Measurements from ENCODE around the gene OPCML.

DNA sequence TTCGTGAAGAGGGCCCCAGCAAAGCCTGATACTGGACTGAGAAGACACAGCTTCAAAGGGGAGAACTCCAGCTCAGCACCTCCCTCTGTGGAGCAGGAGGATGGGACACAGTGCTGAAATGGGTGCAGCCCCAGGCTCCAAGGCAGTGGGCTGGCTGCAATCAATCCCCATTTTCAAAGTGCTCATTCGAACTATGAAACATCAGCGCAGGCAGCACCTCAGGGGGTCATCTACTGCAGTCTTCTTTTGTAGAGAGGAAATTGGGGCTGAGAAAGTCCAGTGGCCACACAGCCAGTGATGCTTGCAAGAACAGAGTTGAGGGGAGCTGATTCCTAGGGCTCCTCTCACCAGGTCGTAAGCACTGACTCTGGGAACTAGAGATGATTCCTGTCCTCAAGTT, 25.1 kb downstream of the OPCML start:
- TF ChIP-seq, protein P1, sequence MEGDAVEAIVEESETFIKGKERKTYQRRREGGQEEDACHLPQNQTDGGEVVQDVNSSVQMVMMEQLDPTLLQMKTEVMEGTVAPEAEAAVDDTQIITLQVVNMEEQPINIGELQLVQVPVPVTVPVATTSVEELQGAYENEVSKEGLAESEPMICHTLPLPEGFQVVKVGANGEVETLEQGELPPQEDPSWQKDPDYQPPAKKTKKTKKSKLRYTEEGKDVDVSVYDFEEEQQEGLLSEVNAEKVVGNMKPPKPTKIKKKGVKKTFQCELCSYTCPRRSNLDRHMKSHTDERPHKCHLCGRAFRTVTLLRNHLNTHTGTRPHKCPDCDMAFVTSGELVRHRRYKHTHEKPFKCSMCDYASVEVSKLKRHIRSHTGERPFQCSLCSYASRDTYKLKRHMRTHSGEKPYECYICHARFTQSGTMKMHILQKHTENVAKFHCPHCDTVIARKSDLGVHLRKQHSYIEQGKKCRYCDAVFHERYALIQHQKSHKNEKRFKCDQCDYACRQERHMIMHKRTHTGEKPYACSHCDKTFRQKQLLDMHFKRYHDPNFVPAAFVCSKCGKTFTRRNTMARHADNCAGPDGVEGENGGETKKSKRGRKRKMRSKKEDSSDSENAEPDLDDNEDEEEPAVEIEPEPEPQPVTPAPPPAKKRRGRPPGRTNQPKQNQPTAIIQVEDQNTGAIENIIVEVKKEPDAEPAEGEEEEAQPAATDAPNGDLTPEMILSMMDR (IDR thresholded peaks at IDR 0.05) = no peak
- TF ChIP-seq ZFX (IDR thresholded peaks at IDR 0.05; ENCODE audit: borderline replicate concordance) = no peak
